ENCODE measurements around the gene GRID2IP.

The GRID2IP gene

DNA sequence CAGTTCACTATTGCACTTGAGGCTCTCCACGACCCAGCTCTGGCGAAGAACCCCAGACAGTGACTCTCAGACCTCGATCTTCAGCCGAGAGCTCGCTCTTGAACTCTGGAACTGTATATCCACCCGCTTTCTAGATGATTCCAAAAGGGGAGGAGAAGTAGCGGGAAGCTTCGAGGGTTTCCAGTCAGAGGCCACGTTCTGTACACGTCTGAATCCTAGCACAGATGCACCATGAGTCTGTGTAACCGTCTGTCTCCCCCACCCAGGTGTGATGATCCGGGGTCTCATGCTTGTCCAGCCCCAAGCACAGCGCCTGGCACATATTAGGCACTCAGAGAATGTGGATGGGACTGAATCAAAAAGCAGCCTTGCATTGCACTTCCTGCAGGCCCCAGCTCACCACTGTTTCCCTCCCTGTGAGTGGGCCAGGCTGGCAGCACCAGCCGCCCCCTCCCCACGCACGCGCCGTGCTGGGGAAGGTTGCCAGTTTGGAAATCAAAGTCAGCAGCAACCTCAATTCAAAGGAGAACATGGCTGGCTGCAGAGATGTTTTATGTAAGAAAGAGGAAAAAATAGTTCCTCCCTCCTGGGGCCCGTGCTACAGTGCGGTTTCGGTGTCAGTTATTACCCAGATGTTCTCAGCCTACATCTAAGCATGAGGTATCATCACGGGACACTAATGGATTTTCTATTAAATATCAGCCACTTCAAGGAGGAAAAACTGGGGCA lies 5.7 kb downstream of the GRID2IP start:
- TF ChIP-seq, protein P1, sequence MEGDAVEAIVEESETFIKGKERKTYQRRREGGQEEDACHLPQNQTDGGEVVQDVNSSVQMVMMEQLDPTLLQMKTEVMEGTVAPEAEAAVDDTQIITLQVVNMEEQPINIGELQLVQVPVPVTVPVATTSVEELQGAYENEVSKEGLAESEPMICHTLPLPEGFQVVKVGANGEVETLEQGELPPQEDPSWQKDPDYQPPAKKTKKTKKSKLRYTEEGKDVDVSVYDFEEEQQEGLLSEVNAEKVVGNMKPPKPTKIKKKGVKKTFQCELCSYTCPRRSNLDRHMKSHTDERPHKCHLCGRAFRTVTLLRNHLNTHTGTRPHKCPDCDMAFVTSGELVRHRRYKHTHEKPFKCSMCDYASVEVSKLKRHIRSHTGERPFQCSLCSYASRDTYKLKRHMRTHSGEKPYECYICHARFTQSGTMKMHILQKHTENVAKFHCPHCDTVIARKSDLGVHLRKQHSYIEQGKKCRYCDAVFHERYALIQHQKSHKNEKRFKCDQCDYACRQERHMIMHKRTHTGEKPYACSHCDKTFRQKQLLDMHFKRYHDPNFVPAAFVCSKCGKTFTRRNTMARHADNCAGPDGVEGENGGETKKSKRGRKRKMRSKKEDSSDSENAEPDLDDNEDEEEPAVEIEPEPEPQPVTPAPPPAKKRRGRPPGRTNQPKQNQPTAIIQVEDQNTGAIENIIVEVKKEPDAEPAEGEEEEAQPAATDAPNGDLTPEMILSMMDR (IDR thresholded peaks at IDR 0.05; ENCODE audit: control insufficient read depth, extremely low read depth, insufficient read depth): no peak
- H3K4me3 ChIP-seq (ENCODE audit: low read depth, low read length): no peak overlapping the region
- DNase-seq (ENCODE audit: low read depth): no peak

DNA sequence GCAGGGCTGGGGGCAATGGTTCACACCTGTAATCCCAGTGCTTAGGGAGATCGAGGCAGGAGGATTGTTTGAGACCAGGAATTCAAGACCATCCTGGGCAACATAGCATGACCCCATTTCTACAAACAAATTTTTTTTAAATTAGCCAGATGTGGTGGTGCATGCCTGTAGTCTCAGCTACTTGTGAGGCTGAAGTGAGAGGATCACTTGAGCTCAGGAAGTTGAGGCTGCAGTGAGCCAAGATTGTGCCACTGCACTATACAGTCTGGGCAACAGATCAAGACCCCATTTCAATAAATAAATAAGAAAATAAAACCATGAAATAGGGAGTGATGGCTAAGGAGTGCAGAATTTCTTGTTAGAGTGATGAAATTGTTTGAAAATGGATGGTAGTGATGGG lies 8.9 kb downstream of the GRID2IP start:
- no peak for DNase-seq (ENCODE audit: low read depth)
- TF ChIP-seq, protein P1 (IDR thresholded peaks at IDR 0.05; ENCODE audit: control insufficient read depth, extremely low read depth, insufficient read depth): no peak
- H3K4me3 ChIP-seq (ENCODE audit: low read depth, low read length): no peak overlapping the region

DNA sequence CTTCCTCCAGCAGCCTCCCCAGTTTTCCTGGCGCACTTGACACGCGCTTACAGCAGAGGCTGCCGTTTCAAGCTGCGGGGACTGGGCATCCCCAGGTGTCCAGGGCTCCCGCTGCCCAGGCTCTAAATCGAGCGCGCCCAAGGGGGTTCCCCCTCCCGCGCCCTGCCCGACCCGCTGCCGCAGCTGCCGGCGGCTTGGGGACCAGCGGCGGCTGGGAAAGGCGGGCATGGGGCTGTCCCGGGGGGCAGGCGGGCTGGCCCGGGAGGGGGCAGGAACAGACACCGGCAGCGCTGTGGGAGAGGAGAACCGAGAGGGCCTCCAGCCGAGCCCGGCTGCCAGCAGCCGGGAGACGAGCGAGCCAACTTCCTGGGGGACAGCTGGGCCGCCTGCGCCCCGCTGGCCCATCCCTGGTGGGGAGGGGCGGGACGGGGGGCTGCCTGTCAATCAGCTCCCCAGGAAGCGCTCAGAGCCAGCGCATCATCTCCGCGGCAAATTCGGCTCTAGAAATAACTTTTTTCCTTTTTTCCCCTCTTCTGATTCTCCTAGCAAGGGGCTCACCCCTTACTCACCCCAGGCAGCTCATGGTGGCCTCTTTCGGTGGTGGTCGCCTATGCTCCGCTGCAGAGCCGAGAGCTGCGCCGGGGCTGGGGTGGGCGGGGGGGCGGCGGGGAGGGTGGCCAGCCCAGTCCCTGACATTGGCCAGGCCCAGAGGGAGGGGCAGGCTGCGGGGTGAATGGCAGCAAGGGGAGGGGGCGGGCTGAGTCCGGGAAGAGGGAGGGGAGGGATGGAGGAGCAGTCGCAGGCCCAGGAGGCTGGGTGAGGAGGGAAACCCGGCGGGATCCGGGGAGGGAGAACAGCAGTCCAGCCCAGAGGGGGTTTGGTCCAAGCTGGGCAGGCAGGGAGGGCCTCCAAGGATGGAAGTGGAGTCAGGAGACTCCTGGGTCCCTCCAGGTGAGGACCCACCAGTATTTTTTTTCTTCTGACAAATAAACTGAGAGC lies 14.7 kb downstream of the GRID2IP start:
- no peak overlapping the region for H3K4me3 ChIP-seq (ENCODE audit: low read depth, low read length)
- DNase-seq (ENCODE audit: low read depth): no peak
- TF ChIP-seq, protein P1 (IDR thresholded peaks at IDR 0.05; ENCODE audit: control insufficient read depth, extremely low read depth, insufficient read depth): no peak

GRCh38 chr7:6533893-6534495 lies 17.3 kb downstream of the GRID2IP start:
- no peak overlapping the region for H3K4me3 ChIP-seq (ENCODE audit: low read depth, low read length)
- no peak for DNase-seq (ENCODE audit: low read depth)
- TF ChIP-seq, protein P1 (IDR thresholded peaks at IDR 0.05; ENCODE audit: control insufficient read depth, extremely low read depth, insufficient read depth): no peak

DNA sequence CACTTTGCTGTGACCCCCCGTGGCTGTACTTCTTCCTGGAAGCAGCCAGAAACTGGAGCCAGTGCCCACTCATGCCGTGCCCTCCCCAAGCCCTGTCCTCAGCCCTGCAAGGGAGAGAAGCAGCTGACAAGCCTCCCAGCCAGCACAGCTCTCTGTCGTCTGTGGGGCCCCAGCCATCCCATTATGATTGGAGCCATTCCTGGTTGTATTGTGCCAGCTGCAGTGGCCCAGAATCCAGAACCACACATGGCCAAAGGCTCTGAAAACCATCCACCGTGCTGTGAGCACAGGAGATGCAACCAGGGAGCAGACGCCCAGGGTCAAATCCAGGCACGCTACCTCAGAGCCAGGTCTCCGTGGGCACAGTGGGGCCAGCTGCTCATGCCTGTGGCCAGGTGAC lies 18.7 kb downstream of the GRID2IP start:
- no peak overlapping the region for H3K4me3 ChIP-seq (ENCODE audit: low read depth, low read length)
- TF ChIP-seq, protein P1 (IDR thresholded peaks at IDR 0.05; ENCODE audit: control insufficient read depth, extremely low read depth, insufficient read depth): no peak
- no peak for DNase-seq (ENCODE audit: low read depth)

DNA sequence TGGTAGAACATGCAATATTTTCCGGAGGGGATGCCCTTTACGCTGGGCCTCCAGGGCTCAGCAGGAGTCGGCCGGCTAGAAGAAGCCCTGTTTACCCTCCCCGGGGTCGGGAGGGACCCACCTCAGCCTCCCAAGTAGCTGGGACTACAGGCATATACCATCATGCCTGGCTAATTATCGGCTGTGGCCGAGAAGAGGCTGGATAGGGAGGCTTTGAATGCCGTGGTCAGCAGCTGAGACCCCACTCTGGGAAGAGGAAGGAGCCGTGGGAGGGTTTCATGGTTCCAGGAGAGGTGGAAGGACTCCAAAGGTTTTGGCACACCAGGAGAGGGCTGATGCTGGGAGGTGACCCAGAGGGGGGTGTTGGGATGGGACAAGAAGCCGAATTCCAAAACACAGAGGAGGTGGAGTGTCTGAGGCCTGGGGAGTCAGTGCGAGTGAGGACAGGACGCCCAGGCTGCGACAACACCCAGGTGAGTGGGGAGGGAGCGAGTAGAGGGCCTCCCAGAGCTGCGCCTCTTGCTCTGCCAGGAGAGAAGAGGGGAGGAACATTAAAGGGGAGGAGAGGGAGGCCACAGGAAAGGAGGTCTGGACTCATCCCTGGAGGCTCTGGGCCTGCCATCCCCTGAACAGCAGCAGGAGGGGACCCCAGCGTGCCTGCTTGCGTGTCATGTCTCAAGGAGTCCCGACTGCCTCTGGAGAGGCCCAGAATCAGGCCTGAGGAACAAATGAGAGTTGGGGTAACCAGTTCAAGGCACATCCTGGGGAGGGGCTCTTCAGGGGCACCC lies 19.6 kb downstream of the GRID2IP start:
- no peak for DNase-seq (ENCODE audit: low read depth)
- TF ChIP-seq, protein P1 (IDR thresholded peaks at IDR 0.05; ENCODE audit: control insufficient read depth, extremely low read depth, insufficient read depth): no peak
- H3K4me3 ChIP-seq (ENCODE audit: low read depth, low read length): no peak overlapping the region

All from LNCaP clone FGC (cell line).